ENCODE measurements around the gene MACROD2.

Gene MACROD2

GRCh38 chr20:14723614-14724013, 728.3 kb downstream of the MACROD2 start:
- DNase-seq = no peak

- no peak for DNase-seq
Observed at GRCh38 chr20:14724036-14724435, 728.7 kb downstream of the MACROD2 start.

- no peak for DNase-seq
Observed at GRCh38 chr20:14724468-14724867, 729.2 kb downstream of the MACROD2 start.

GRCh38 chr20:14726591-14726990, 731.3 kb downstream of the MACROD2 start:
- DNase-seq = no peak

GRCh38 chr20:14727485-14728150, 732.3 kb downstream of the MACROD2 start:
- no peak for DNase-seq

GRCh38 chr20:14729390-14729789, 734.1 kb downstream of the MACROD2 start:
- DNase-seq = no peak

- no peak for DNase-seq
Observed at GRCh38 chr20:14732343-14732742, 737.0 kb downstream of the MACROD2 start.

GRCh38 chr20:14732996-14733395, 737.7 kb downstream of the MACROD2 start:
- DNase-seq = no peak

- no peak for DNase-seq
Observed at GRCh38 chr20:14740380-14740779, 745.1 kb downstream of the MACROD2 start.

GRCh38 chr20:14741616-14742015, 746.3 kb downstream of the MACROD2 start:
- no peak for DNase-seq

- DNase-seq = no peak
Observed at GRCh38 chr20:14744723-14745122, 749.4 kb downstream of the MACROD2 start.

- no peak for DNase-seq
Observed at GRCh38 chr20:14745830-14746229, 750.5 kb downstream of the MACROD2 start.

- no peak for DNase-seq
Observed at GRCh38 chr20:14751191-14751590, 755.9 kb downstream of the MACROD2 start.

GRCh38 chr20:14757728-14758127, 762.4 kb downstream of the MACROD2 start:
- no peak for DNase-seq

GRCh38 chr20:14758356-14758755, 763.0 kb downstream of the MACROD2 start:
- DNase-seq = no peak

GRCh38 chr20:14759979-14760378, 764.7 kb downstream of the MACROD2 start:
- DNase-seq = no peak

- no peak for DNase-seq
Observed at GRCh38 chr20:14761903-14762302, 766.6 kb downstream of the MACROD2 start.

GRCh38 chr20:14764511-14765369, 769.4 kb downstream of the MACROD2 start:
- DNase-seq = no peak

GRCh38 chr20:14765370-14765701, 770.0 kb downstream of the MACROD2 start:
- DNase-seq = no peak

GRCh38 chr20:14773486-14773885, 778.2 kb downstream of the MACROD2 start:
- no peak for DNase-seq

- no peak for DNase-seq
Observed at GRCh38 chr20:14775778-14776177, 780.5 kb downstream of the MACROD2 start.

- DNase-seq = no peak
Observed at GRCh38 chr20:14777591-14777990, 782.3 kb downstream of the MACROD2 start.

- no peak for DNase-seq
Observed at GRCh38 chr20:14778096-14778495, 782.8 kb downstream of the MACROD2 start.

- DNase-seq = no peak
Observed at GRCh38 chr20:14778875-14779274, 783.6 kb downstream of the MACROD2 start.

- DNase-seq = no peak
Observed at GRCh38 chr20:14780508-14780907, 785.2 kb downstream of the MACROD2 start.

Data from activated effector memory CD4-positive, alpha-beta T cell treated with anti-CD3 and anti-CD28 coated beads, Interleukin-2, amount 50 U/mL, for 16 hours (primary cell).